Lung microvascular endothelial cell (primary cell): ENCODE measurements around the gene NOD2. TPM values are rescaled to one million over a fixed set of nuclear protein-coding genes. Genes with fewer than 3 reads are reported as not detected.

Experiments
- DNase-seq, 2 donors: peaks; one replicate each; pipeline versions ENCODE4 v3.0.0 to v3.0.0-alpha.2; 2010; ENCODE audit warnings: low read depth in 2 of 2
- total RNA-seq: library from RNA; depleted of rRNA; stranded (reverse); fragments of >200 nt; gene quantifications from 2 replicates; pipeline ENCODE4 v1.2.1, GENCODE V29; 2014

Gene NOD2
- total RNA-seq, 1 donor from 2014 or later = 0.60 TPM

GRCh38 chr16:50670476-50670875 lies 22.9 kb upstream of the NOD2 start:
- DNase-seq = no peak

DNA sequence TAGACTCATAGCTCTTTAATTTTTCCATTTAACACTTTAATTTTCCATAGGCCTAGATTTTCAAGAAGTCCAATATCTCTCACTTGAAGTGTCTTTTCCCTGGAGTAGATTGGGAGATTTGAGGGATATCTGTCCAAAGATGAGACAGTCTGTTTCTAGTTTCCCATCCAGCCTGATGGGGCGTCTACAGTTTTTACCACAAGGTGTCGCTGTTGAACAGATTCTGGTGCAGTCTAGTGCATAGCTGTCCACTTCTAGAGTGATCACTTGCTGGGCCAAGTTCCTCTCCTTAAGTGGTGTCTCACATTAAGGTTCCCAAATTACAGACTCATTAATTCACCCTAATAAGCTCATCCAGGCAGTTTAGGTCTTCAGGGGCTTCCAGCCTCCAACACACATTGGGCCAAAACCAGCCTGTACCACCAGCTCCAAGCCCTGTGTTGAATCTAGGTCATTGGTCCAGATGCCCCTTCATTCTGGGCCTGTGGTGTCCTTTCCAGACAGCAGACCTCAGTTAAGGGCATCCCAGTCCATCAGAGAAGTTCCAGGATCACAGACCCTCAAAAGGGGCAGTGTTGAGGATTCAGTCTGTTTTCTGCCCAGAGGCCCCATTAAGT lies 21.7 kb upstream of the NOD2 start:
- peak; percentile 39 to 61 for DNase-seq

GRCh38 chr16:50673496-50674275 lies 19.7 kb upstream of the NOD2 start:
- DNase-seq = no peak

DNA sequence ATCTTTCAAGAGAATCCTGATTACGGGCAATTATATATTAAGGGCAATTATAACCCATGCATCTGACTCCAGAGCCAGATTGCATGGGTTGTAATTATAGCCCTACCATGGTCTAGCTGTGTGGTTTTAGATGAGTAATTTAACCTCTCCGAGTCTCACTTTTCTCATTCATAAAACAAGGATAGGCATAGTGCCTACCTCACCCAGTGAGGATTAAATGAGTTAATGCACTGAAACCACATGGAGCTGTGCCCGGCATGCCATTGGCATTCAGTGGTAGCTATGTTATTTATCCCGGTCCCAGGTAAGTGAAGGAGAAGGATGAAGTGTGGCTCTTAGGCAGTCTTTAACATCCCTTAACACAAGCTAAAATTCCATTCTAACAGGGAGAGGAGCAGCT lies 18.6 kb upstream of the NOD2 start:
- no peak for DNase-seq

GRCh38 chr16:50675686-50676610 lies 17.5 kb upstream of the NOD2 start:
- DNase-seq = no peak

DNA sequence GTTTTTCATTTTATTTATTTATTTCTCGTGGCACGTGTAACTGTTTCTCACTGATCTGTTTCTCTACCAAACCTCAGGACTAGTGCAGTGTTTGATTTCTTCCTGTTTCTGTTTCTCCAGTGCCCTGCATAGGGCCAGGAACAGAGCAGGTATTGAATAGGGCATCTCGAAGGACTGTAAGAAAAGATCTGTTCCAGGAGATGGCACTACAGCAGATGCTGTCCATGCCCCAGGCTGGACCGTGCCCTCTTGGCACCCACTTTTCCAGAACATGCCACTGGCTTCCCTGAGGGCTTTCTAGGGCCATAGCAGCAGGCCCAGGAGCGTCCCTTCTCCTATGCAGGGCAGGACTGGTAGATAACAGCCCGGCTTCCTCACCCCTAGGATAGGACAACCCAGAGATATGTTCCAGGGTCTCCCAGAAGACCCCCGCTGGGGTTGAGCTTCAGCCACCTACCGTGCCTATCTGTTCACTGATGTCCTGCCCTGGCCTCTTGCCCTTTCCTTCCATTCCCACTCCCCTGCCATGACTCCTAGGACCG lies 16.7 kb upstream of the NOD2 start:
- no peak for DNase-seq

DNA sequence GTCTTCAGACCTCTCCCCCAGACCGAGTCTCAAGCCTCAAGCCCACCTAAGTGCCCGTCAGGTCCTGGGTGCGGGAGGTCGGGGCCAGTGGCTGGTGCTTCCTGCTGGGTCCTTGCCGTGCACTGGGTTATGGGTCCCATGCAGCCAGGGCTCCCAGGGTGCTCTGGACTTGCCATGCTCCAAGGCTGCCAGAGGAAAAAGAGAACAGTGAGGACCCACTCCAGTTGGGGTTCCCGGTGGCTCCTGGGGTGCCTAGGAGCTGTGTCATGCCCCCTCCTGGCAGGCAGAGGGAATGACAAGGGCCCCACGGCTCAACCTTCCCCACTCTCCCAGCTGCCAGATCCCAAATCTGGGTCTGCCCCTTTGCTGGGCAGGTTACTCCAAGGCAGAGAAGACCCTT lies 16.1 kb upstream of the NOD2 start:
- no peak for DNase-seq

DNA sequence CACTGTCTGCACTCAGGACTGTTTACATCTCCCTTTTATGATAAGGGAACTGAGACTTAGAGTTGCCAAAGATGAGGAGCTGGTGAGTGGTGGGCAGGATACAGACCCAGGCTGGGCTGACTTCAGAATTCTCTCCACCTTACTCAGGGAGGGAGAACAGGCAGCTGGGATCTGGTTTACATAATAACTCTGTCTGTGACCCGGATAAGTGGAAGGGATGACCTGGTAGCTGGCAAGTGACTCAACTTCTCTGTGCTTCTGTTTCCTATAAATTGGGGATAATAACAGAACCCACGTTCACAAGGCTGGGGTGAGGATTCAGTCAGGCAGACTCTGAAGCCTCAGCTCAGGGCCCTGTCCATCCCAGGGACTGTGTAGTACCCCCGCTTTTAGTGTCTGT lies 14.9 kb upstream of the NOD2 start:
- no peak for DNase-seq

- no peak for DNase-seq
These were observed 14.1 kb upstream of the NOD2 start for GRCh38 chr16:50679266-50679665.

- DNase-seq = no peak
These were observed 13.5 kb upstream of the NOD2 start for GRCh38 chr16:50679676-50680555.

GRCh38 chr16:50680556-50680893 lies 12.9 kb upstream of the NOD2 start:
- no peak for DNase-seq

GRCh38 chr16:50681021-50681885 lies 12.2 kb upstream of the NOD2 start, which contains the start of gene SNX20:
Gene SNX20, minus strand, starts transcription at chr16:50681312. Its CDS starts 3,786 bp downstream, at chr16:50677526.
- no peak for DNase-seq

DNA sequence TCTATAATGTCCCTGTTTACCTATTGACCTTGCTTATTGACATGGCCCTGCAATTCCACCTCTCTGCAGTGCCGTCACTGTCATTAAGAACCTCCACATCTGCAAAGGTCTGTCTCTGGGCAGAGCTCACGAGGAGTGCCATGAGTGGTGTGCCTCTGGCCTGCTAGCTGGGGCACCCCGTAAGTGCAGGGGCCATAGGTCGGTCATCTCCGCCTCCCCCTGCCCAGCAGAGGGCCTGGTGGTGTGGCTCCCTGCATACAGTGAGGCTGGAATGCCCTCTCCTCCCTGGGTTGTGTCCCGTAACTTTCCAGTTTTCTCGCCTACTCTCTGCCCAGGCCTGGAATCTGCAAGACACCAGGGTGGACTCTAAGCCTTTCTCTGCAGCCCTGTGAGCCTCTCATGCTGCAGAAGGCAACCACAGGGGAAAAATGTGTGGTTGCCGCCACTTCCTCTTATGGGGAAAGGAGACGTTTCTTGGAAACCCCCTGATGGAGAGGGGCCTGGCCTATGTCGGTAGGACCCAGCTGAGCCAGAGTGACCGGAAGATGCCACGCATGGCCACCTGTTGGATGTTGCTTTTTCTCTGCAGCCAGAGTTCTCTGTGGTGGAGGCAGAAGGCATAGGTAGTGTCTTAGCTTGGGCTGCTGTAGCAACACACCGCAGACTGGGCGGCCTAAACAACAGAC lies 9.6 kb upstream of the NOD2 start:
- DNase-seq = no peak

GRCh38 chr16:50684823-50685461 lies 8.5 kb upstream of the NOD2 start:
- DNase-seq = no peak

GRCh38 chr16:50685462-50686063 lies 7.8 kb upstream of the NOD2 start:
- DNase-seq = no peak

- DNase-seq = no peak
These were observed 5.3 kb upstream of the NOD2 start for GRCh38 chr16:50688083-50688482.

DNA sequence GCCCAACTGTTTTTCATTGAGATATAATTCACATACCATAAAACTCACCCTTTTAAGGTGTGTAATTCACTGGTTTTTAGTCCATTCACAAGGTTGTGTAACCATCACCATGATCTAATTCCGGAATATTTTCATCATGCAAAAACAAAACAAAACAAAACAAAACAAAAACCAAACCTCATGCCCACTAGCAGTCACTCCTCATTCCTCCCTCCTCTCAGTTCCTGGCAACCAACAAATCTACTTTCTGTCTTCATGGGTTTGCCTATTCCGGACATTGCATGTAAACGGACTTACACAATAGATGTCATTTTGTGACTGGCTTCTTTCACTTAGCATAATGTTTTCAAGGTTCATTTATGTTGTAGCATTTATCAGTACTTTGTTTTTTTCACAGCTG lies 4.5 kb upstream of the NOD2 start:
- DNase-seq = no peak

DNA sequence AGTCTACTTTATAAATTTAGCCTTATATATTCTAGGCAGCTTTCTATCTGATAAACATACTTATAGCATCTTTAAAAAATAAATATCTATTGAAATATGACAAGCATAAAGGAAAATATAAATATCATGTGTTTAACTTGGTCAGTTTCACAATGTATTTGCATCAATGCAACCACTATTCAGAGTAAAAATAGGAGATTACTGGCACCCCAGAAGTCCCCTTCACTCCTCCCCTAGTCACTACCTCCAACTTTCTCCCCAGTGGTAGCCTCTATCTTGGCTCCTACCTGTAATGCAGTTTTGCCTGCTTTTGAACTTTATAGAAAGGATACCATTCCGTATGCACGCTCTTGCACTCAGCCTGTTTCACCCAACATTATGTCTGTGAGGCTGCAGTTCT lies 3.2 kb upstream of the NOD2 start:
- DNase-seq = no peak

DNA sequence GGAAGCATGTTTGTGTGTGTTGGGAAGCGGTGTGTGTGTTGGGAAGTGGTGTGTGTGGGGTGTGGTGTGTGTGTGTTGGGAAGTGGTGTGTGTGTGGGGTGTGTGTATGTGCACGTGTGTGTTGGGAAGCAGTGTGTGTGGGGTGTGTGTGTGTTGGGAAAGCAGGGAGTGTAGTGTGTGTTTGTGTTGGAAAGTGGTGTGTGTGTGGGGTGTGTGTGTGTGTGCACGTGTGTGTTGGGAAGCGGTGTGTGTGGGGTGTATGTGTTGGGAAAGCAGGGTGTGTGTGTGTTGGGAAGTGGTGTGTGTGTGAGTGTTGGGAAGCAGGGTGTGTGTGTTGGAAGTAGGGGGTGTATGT lies 785 bp upstream of the NOD2 start:
- peak in 1 of 2 donors; percentile 13 for DNase-seq
